Inflammatory macrophage treated with lipopolysaccharide for 1 hour (primary cell): Measurements from ENCODE around the gene KITLG.
"Not testable (repeated sequence)": the region's sequence is repeated elsewhere in the genome, so short reads cannot be mapped to it uniquely, and the experiment has no call there.

ENCODE experiments used
- DNase-seq, 2 donors: peaks; one replicate each; pipeline ENCODE4 v3.0.0-alpha.2; 2020 to 2022

The KITLG gene

GRCh38 chr12:88580051-88580871 is at the start of gene KITLG:
KITLG (minus strand) TSS chr12:88580471; CDS start chr12:88580278, 193 bp downstream.
- DNase-seq: peak; percentile 60 to 77

GRCh38 chr12:88628856-88629509 is 48.7 kb upstream of the KITLG start:
- no peak for DNase-seq

DNA sequence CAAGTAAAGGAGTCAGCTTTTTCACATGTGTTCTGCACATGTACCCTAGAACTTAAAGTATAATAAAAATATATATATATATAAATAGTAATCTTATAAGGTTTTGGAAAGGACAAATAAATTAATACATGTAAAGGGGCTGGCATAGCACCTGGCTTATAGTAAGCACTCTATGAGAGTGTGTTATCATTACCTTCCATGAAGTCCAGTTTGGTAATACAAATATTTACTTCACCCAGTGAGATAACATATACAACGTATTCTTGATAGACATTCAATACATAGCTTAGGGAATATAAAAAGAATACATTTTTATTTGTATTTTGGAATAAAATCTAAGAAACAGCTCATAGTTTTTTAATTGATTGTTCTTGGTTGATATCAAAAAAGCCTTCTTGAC is 47.8 kb upstream of the KITLG start:
- DNase-seq: not testable (repeated sequence)

DNA sequence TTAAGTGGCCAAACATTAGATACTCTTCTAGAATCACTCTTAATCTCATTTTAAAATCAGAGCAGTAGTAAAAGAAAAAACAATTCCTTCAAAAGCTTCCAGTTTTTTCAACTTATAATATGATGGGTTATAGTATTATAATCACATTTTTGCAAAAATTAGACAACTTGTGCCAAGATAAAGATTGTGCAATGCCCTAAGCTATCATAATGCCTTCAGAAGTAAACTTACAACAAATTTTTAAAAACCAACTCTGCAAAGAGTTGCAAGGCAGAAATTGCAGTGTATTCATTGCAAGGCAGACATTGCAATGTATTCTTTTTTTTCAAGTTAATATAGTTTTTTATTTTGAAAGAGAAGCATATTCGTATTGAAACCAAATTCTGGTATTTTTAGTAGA is 47.2 kb upstream of the KITLG start:
- no peak for DNase-seq

DNA sequence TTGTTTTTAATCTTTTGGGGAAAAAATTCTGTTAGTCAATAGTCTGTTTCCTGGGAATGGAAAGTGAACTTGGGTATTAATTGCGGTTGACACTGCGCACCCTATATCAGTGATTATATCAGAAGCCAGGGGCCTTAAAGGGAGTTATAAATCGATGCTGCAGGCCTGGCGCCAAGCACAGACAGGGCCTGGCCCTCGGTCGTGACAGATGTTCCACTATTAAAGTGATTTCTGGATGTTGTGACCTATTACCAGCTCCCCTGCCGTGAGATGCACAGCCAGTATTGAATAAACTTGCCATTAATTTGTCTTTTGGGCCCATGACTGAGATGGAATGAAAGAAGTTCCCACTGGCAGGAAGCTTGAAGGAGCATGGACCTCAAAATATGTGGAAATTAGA is 45.1 kb upstream of the KITLG start:
- DNase-seq: no peak

- peak; percentile 8 to 54 for DNase-seq
Observed at GRCh38 chr12:88624911-88625310, 44.6 kb upstream of the KITLG start.

DNA sequence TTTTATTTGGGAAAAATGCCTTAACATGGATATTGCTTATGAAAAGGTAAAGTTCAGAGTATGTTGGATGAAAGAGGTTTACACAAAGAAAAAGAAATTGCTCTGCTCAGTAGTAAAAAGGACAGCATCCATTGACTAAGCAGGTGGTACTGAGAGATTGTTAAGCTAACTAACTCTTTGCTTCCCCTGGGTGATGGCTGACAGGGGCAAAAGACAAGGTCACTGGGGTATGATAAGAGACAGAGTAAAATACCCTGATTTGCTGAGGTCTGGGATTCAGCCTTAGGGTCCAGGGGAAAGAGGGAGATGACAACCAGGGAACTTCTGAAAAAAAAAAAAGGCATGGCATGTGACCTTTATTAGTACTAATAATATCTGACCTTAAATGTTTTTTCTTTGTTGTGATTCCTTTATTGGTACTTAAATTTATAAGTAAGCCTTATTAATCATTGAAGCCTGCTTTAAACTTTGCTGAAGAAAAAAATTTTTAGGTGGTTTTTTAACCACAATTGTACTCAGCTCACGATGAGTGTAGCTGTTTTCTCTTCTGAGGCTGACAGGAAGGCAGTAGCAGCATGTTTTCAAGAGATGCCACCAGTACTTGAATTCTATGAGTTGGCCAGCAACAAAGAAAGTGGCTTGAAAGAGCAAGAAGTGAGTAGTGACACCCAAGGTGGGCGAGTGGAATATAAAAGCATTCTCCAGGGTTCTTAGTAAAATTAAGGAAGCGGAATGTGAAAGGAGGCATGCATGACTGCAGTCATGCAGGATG is 43.7 kb upstream of the KITLG start:
- DNase-seq: no peak

DNA sequence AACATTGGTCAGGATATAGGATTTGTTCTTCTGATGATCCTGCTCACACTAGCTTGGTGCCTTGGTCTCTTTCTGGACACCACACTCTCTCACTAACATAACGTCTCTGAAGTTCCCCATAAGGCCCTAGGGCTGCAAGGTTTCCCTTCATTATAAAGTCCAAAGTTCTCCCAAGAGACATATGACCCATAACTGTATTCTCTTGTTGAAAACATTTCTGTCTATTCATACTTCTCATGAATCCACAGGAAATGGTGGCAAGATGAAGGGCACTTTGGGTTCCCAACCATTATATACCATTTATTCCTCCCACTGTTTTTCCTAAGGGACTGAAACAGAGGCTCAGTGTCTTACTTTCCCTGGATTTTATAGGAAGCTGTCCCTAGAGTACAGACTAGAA is 37.1 kb upstream of the KITLG start:
- no peak for DNase-seq

DNA sequence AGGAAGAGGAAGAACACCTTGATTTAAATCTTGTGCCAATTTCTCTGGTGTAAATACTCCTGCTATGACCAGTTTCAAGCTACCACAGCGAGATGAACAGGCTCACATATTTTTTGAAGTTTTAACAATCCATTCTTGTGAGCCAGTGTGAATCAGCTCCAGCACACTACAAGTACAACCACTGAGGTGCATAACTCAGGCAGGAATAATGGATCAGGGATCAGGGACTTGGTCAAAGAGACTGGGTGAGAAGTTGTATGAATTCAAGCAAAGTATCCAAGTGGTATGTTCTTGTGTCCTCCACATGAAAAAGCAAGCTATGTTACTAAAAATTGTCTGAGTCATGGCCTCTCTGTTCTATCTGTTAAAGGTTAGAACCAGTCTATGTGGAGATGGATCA is 35.2 kb upstream of the KITLG start:
- DNase-seq: no peak

DNA sequence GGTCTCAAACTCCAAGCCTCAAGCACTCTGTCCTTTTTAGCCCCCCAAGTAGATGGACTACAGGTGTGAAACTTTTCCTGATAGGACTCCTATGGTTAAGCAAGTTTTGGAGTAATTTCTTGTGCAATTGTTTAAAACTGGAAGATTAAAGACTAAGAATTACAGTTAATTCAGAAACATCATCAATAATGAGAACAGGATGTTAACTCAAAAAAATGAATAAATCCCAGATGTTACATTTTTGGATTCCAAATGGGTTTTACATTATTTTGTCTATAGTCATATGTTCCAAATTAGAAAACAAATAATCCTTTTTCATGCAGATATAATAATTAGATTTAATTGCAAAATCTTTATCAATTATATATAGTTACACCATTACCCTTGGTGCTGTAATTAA is 24.4 kb upstream of the KITLG start:
- DNase-seq: no peak

DNA sequence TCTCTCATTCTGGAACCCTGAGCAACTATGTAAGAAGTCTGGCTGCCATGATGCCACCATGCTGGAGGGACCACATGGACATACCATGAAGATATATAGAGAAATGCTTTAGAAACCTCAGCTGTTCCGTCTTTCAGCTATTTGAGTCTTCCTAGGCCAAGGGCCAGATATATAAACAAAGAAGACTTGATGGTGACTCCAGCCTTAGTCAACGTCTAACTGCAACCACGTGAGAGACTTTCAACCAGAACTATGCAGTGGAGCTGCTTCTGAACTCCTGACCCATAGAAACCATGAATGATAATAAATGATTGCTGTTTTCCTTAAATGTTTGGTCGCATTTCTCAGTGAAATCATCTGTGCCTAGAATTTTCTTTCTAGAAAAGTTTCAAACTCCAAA is 20.0 kb upstream of the KITLG start:
- DNase-seq: no peak

GRCh38 chr12:88597365-88597764 is 17.1 kb upstream of the KITLG start:
- DNase-seq: no peak

DNA sequence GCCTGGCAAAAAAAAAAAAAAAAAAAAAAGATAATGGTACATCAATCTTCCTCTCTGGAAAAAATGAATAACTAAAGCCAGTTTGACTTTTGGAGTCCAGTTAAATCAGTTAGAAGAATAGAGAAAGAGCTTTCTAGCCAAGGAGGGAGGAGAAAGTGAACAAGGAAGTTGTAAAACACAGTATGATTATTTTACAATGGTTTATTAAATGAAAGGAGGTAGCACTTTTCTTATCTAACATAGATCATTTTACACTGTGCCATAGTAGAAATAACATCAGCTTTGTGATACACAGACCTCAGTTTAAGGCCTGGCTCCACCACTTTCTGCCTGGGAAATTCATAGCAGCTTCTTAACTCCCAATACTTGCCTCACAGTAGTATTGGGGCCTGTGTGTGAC is 15.4 kb upstream of the KITLG start:
- no peak for DNase-seq

GRCh38 chr12:88594780-88595179 is 14.5 kb upstream of the KITLG start:
- DNase-seq: no peak

DNA sequence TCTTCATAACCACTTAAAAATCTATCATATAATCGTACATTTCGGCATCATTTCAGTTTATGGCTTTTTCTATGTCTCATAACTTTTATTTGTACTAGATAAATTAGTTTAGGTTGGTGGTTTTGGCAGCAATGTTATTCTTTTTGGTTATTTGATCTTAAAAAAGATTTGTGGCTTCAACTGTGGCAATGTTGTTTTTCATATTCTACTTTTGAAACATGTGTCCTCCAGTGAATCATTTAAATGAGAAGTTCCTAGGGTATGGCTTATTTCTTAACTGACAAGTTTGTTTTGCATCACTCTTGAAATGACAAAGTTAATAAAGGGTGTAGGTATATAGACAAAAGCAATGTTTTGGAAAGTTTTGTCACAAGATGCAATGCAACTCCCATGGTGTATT is 11.1 kb upstream of the KITLG start:
- DNase-seq: no peak

DNA sequence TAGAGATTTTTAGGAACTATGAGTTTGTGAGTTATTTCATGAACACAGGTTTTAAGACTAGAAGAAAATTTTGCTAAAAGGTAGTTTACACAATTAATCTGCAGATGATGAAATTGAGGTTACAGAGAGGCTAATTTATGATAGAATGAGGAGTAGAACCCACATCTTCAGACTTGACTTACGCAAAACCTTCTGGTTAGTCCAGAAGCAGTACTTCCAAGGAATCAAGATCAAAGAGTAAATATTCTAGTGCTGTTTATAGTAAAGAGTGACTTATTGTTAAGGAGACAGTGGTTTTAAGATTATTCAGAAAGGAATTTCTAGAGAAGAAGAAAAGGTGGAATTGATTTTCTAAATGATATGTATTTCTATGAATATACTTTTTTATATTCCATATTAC is 10.6 kb upstream of the KITLG start:
- DNase-seq: no peak

DNA sequence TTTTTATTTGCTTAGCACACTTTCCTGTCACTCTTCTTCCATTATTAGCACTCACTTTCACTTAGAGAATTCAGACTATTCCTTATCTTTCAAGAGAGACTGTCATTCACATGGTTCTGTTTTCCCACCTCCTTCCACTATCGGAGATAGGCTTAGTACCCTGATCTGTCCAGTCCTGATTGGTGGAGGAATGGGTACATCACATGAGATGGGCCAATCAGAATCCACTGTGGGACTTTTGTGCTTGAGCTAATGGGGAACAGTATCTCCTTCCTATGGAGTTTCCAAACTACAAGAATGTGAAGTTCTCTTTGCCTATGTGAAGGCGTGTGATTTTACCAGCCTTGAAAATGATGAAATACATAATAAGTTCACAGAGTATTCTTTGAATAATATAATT is 4.8 kb upstream of the KITLG start:
- peak; percentile 11 to 33 for DNase-seq

DNA sequence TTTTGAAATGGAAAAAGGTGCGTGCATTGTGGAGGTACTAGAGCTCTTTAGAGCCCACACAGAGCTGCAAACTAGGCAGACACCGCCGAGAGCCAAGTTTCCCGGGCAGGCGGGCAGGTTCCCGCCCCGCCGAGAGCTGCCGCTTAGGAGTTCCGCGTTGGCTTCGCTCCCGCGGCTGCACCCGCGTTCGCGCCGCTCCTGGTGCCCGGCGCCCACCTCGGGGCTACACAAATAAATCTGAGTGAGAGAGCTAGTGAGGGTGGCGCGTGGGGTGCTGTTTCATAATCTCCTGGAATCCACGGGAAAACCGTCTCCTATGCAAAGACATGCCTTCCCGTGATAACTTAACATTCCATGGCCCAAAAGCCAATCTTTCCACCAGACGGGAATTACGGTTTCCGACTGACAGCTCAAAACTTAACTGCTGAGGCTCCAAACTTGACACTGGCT is 645 bp downstream of the KITLG start:
- peak in 1 of 2 donors; percentile 14 for DNase-seq

GRCh38 chr12:88579161-88579517 is 1.1 kb downstream of the KITLG start:
- DNase-seq: peak; percentile 28 to 58

DNA sequence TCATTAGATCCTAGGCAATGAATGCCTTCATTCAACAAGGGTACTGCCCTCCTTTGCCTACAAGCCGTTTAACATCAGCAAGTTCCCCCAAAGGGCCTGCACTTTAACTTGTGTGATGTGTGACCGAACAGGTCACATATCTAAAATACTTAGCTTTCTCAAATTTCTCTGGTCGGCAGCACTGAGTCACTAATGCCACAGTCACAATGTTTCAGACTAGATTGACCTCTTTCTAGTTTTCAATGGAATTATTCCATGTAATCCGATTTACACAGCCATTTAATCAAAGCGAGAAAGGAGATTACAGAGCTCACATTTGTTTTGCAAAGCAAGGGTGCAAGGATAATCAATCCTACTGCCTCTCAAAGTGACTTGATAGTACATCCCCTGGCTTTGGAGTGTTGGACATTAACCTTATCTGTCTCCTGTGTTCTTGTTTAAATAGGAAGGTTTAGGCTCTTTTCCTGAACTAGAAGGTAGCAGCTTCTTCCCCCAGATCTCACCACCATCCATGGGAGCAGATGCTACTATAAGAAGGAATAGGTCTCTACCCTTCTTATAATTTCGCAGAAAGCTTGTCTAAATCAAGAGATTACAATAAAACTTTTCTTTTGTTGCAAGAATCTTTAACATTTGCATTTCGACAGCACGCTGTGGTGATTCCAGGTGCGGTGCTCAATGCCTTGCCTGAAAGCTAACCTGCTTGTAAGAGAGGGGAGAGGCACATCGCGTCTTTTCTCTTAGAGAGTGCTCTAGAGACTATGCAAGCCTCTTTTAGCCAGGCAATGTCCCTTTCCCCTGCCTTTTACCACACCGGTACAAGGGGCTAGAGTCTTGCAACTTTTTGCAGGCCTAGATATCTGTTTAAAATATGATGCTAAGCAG is 1.8 kb downstream of the KITLG start:
- no peak for DNase-seq

GRCh38 chr12:88577537-88577936 is 2.7 kb downstream of the KITLG start:
- DNase-seq: peak in 1 of 2 donors; percentile 30

- DNase-seq: no peak
Observed at GRCh38 chr12:88576866-88577265, 3.4 kb downstream of the KITLG start.
